WERI-Rb-1 (cell line): ENCODE data around the gene LRRC8A.

ENCODE experiments used
- DNase-seq: peaks from one replicate; pipeline ENCODE4 v3.0.0-alpha.2; 2020
- H3K27ac ChIP-seq: fragments of 250-450 bp; sonication (Bioruptor Pico); 2 replicates; pipeline ENCODE4 v1.5.1; 2020; ENCODE audit warnings: mild to moderate bottlenecking, moderate library complexity
- H3K27me3 ChIP-seq: fragments of 250-450 bp; sonication (Bioruptor Pico); 2 replicates; pipeline ENCODE4 v1.5.1; 2021; ENCODE audit warnings: mild to moderate bottlenecking, low read depth, moderate library complexity; ENCODE audit not compliant: insufficient read depth, severe bottlenecking
- H3K36me3 ChIP-seq: fragments of 250-450 bp; sonication (Bioruptor Pico); 2 replicates; pipeline ENCODE4 v1.5.1; 2020; ENCODE audit warnings: mild to moderate bottlenecking, moderate library complexity
- H3K4me3 ChIP-seq: 2 replicates; pipeline ENCODE4 v1.5.1; 2011; ENCODE audit warnings: low read depth, mild to moderate bottlenecking, control low read depth, low read length
- H3K9me3 ChIP-seq: fragments of 250-450 bp; sonication (Bioruptor Pico); 2 replicates; pipeline ENCODE4 v1.5.1; 2021; ENCODE audit warnings: mild to moderate bottlenecking, moderate library complexity; ENCODE audit not compliant: severe bottlenecking
- CTCF ChIP-seq: IDR thresholded peaks from 2 replicates; pipeline ENCODE4 v1.5.1; 2011; ENCODE audit warnings: low read depth, mild to moderate bottlenecking, control low read depth, inconsistent platforms, low read length

The LRRC8A gene

GRCh38 chr9:128885376-128885775, 3.4 kb downstream of the LRRC8A start:
- Histone ChIP-seq H3K9me3 (no peaks in the 10 kb centered on the region), H3K36me3 (peaks cover 63% of the 10 kb centered on the region), H3K27ac (no peak overlapping the region), H3K27me3 (no peaks in the 10 kb centered on the region), H3K4me3 (no peak overlapping the region)
- no peak for TF ChIP-seq CTCF
- no peak for DNase-seq

- peaks cover 66% of the 10 kb centered on the region for H3K36me3 ChIP-seq
Measured at GRCh38 chr9:128885798-128886197, 3.9 kb downstream of the LRRC8A start.

GRCh38 chr9:128886211-128886891, 4.4 kb downstream of the LRRC8A start:
- DNase-seq = no peak
- Histone ChIP-seq H3K4me3 (no peak overlapping the region), H3K27me3 (no peaks in the 10 kb centered on the region), H3K9me3 (no peaks in the 10 kb centered on the region), H3K36me3 (peaks cover 71% of the 10 kb centered on the region), H3K27ac (no peak overlapping the region)
- TF ChIP-seq CTCF = no peak

More at GRCh38 chr9:128885798-128886197, 3.9 kb downstream of the LRRC8A start:
- no peaks in the 10 kb centered on the region for H3K9me3 ChIP-seq
- H3K27ac ChIP-seq = no peak overlapping the region
- DNase-seq = no peak
- no peak for TF ChIP-seq CTCF
- H3K27me3 ChIP-seq = no peaks in the 10 kb centered on the region
- no peak overlapping the region for H3K4me3 ChIP-seq

- Histone ChIP-seq H3K36me3 (peaks cover 78% of the 10 kb centered on the region), H3K9me3 (no peaks in the 10 kb centered on the region), H3K27me3 (no peaks in the 10 kb centered on the region), H3K27ac (no peak overlapping the region), H3K4me3 (no peak overlapping the region)
- DNase-seq = no peak
- no peak for TF ChIP-seq CTCF
Measured at GRCh38 chr9:128887049-128887448, 5.1 kb downstream of the LRRC8A start.

GRCh38 chr9:128887914-128888350, 6.0 kb downstream of the LRRC8A start:
- H3K27me3 ChIP-seq = no peaks in the 10 kb centered on the region
- peaks cover 87% of the 10 kb centered on the region for H3K36me3 ChIP-seq
- no peak for TF ChIP-seq CTCF
- no peaks in the 10 kb centered on the region for H3K9me3 ChIP-seq
- no peak for DNase-seq
- no peak overlapping the region for H3K4me3 ChIP-seq
- no peak overlapping the region for H3K27ac ChIP-seq
